DOHH2 (cell line): Measurements from ENCODE around the gene ASB13.

Experiments
- H3F3A ChIP-seq: fragments of 200-600 bp; sonication (generic), shearing (Covaris generic); 2 replicates; pipeline ENCODE4 v1.6.0; 2016; ENCODE audit warnings: antibody characterized with exemption, mild to moderate bottlenecking; ENCODE audit not compliant: control insufficient read depth, insufficient read depth
- H3K27ac ChIP-seq: fragments of 200-600 bp; sonication (generic); 2 replicates; pipeline ENCODE4 v1.5.1; 2014; ENCODE audit warnings: low read depth, mild to moderate bottlenecking, low read length, moderate library complexity
- H3K27me3 ChIP-seq: fragments of 200-600 bp; sonication (generic); 2 replicates; pipeline ENCODE4 v1.6.1; 2014; ENCODE audit warnings: mild to moderate bottlenecking, low read length, mixed read lengths; ENCODE audit not compliant: control insufficient read depth
- H3K36me3 ChIP-seq: fragments of 200-600 bp; sonication (generic); 2 replicates; pipeline ENCODE4 v1.6.1; 2014; ENCODE audit warnings: mild to moderate bottlenecking, low read length, moderate library complexity, mixed read lengths; ENCODE audit not compliant: control insufficient read depth
- H3K4me1 ChIP-seq: fragments of 200-600 bp; sonication (generic); 2 replicates; pipeline ENCODE4 v1.6.1; 2014; ENCODE audit warnings: mild to moderate bottlenecking, low read length, mixed read lengths; ENCODE audit not compliant: control insufficient read depth
- H3K4me2 ChIP-seq: fragments of 200-600 bp; sonication (generic); 2 replicates; pipeline ENCODE4 v1.6.0; 2014; ENCODE audit warnings: mild to moderate bottlenecking, low read length, moderate library complexity
- H3K4me3 ChIP-seq: fragments of 200-600 bp; sonication (generic); 2 replicates; pipeline ENCODE4 v1.5.1; 2014; ENCODE audit warnings: mild to moderate bottlenecking, low read length, mixed read lengths
- H3K79me2 ChIP-seq: fragments of 200-600 bp; sonication (generic); 2 replicates; pipeline ENCODE4 v1.6.1; 2014; ENCODE audit warnings: mild to moderate bottlenecking, low read length, mixed read lengths; ENCODE audit not compliant: control insufficient read depth
- H3K9me2 ChIP-seq: fragments of 200-600 bp; sonication (generic); replicated peaks from 2 replicates; pipeline ENCODE4 v1.6.1; 2014; ENCODE audit warnings: mild to moderate bottlenecking, low read length, mixed read lengths; ENCODE audit not compliant: control insufficient read depth
- H3K9me3 ChIP-seq: fragments of 200-600 bp; sonication (generic); 2 replicates; pipeline ENCODE4 v1.6.1; 2014; ENCODE audit warnings: antibody characterized with exemption, low read length, mixed read lengths; ENCODE audit not compliant: control insufficient read depth, insufficient read depth
- H4K20me1 ChIP-seq: fragments of 200-600 bp; sonication (generic); 2 replicates; pipeline ENCODE4 v1.6.0; 2014; ENCODE audit warnings: low read depth, mild to moderate bottlenecking, antibody characterized with exemption, low read length, moderate library complexity; ENCODE audit not compliant: control insufficient read depth, insufficient read depth
- CTCF ChIP-seq: fragments of 200-600 bp; sonication (generic); IDR thresholded peaks from one replicate; pipeline ENCODE4 v1.5.1; 2014; ENCODE audit warnings: antibody characterized with exemption, mild to moderate bottlenecking, low read depth, low read length; ENCODE audit not compliant: poor library complexity, severe bottlenecking
- EZH2phosphoT487 ChIP-seq: fragments of 200-600 bp; sonication (generic); IDR thresholded peaks from 2 replicates; pipeline ENCODE4 v1.6.1; 2017; ENCODE audit warnings: borderline replicate concordance, mild to moderate bottlenecking, antibody characterized with exemption, low read length, moderate library complexity, mixed read lengths

ASB13 gene

GRCh38 chr10:5709865-5710264, 43.5 kb upstream of the ASB13 start:
- Histone ChIP-seq H3K79me2 (peaks cover 100% of the 10 kb centered on the region), H3K4me2 (peak overlapping the region; percentile 42), H3K36me3 (peaks cover 94% of the 10 kb centered on the region), H3K9me2 (no peaks in the 10 kb centered on the region), H3K27me3 (no peaks in the 10 kb centered on the region), H3K9me3 (no peaks in the 10 kb centered on the region), H3F3A (peaks cover 67% of the 10 kb centered on the region), H3K27ac (peak overlapping the region; percentile 4; the same call in 1 of the 2 replicates), H3K4me3 (peak overlapping the region; percentile 23), H4K20me1 (peaks cover 46% of the 10 kb centered on the region; the same call in 1 of the 2 replicates), H3K4me1 (peaks cover 100% of the 10 kb centered on the region)
- no peak for TF ChIP-seq EZH2phosphoT487
- TF ChIP-seq CTCF: no peak

GRCh38 chr10:5708356-5708755, 42.0 kb upstream of the ASB13 start:
- no peak for TF ChIP-seq CTCF
- TF ChIP-seq EZH2phosphoT487: no peak
- Histone ChIP-seq H3F3A (peaks cover 62% of the 10 kb centered on the region), H3K4me1 (peaks cover 99% of the 10 kb centered on the region), H3K9me3 (no peaks in the 10 kb centered on the region), H3K27ac (peak overlapping the region; percentile 21; the same call in 1 of the 2 replicates), H3K36me3 (peaks cover 93% of the 10 kb centered on the region), H3K27me3 (no peaks in the 10 kb centered on the region), H3K79me2 (peaks cover 100% of the 10 kb centered on the region), H4K20me1 (peaks cover 47% of the 10 kb centered on the region), H3K9me2 (no peaks in the 10 kb centered on the region), H3K4me3 (peak overlapping the region; percentile 38; the same call in 1 of the 2 replicates), H3K4me2 (peak overlapping the region; percentile 42)

GRCh38 chr10:5698062-5698461, 31.7 kb upstream of the ASB13 start:
- Histone ChIP-seq H3F3A (peaks cover 46% of the 10 kb centered on the region), H3K79me2 (peaks cover 100% of the 10 kb centered on the region), H3K4me3 (peak overlapping the region; percentile 78), H3K9me3 (no peaks in the 10 kb centered on the region), H3K27me3 (no peaks in the 10 kb centered on the region), H3K4me2 (peak overlapping the region; percentile 97), H3K36me3 (peaks cover 95% of the 10 kb centered on the region), H3K4me1 (peaks cover 99% of the 10 kb centered on the region), H3K27ac (peak overlapping the region; percentile 99), H3K9me2 (no peaks in the 10 kb centered on the region), H4K20me1 (peaks cover 33% of the 10 kb centered on the region; the same call in 1 of the 2 replicates)
- TF ChIP-seq EZH2phosphoT487 (no peak), CTCF (no peak)
